ENCODE measurements around the gene GATA6.

GATA6 gene

GRCh38 chr18:22165603-22166068 is 3.8 kb upstream of the GATA6 start:
- Histone ChIP-seq H3K4me1 (ENCODE audit: insufficient read depth, poor library complexity, severe bottlenecking) (peaks cover 9% of the 10 kb centered on the region), H3K9me3 (ENCODE audit: severe bottlenecking) (no peaks in the 10 kb centered on the region), H3K27ac (ENCODE audit: poor library complexity, severe bottlenecking) (no peak overlapping the region), H3K4me3 (ENCODE audit: severe bottlenecking) (no peak overlapping the region), H3K36me3 (ENCODE audit: low read depth) (no peaks in the 10 kb centered on the region), H3K27me3 (ENCODE audit: insufficient read depth, poor library complexity, severe bottlenecking) (peaks cover 55% of the 10 kb centered on the region)
- TF ChIP-seq CTCF (IDR thresholded peaks at IDR 0.05; ENCODE audit: poor library complexity, severe bottlenecking), result no peak
- DNase-seq (ENCODE audit: low spot score) (no peak), ATAC-seq (ENCODE audit: low read depth) (no peak)

GRCh38 chr18:22166069-22166950 is 3.1 kb upstream of the GATA6 start:
- Histone ChIP-seq H3K36me3 (ENCODE audit: low read depth) (no peaks in the 10 kb centered on the region), H3K9me3 (ENCODE audit: severe bottlenecking) (no peaks in the 10 kb centered on the region), H3K27me3 (ENCODE audit: insufficient read depth, poor library complexity, severe bottlenecking) (peaks cover 55% of the 10 kb centered on the region), H3K4me3 (ENCODE audit: severe bottlenecking) (no peak overlapping the region), H3K27ac (ENCODE audit: poor library complexity, severe bottlenecking) (no peak overlapping the region), H3K4me1 (ENCODE audit: insufficient read depth, poor library complexity, severe bottlenecking) (peaks cover 9% of the 10 kb centered on the region)
- DNase-seq (ENCODE audit: low spot score) (no peak), ATAC-seq (ENCODE audit: low read depth) (no peak)
- TF ChIP-seq CTCF (IDR thresholded peaks at IDR 0.05; ENCODE audit: poor library complexity, severe bottlenecking), result no peak

GRCh38 chr18:22167091-22167470 is 2.3 kb upstream of the GATA6 start:
- Histone ChIP-seq H3K27ac (ENCODE audit: poor library complexity, severe bottlenecking) (no peak overlapping the region), H3K9me3 (ENCODE audit: severe bottlenecking) (no peaks in the 10 kb centered on the region), H3K27me3 (ENCODE audit: insufficient read depth, poor library complexity, severe bottlenecking) (peaks cover 55% of the 10 kb centered on the region), H3K4me1 (ENCODE audit: insufficient read depth, poor library complexity, severe bottlenecking) (peaks cover 9% of the 10 kb centered on the region), H3K4me3 (ENCODE audit: severe bottlenecking) (no peak overlapping the region), H3K36me3 (ENCODE audit: low read depth) (peaks cover under 1% of the 10 kb centered on the region; the same call in 1 of the 2 replicates)
- no peak for DNase-seq (ENCODE audit: low spot score)
- TF ChIP-seq CTCF (IDR thresholded peaks at IDR 0.05; ENCODE audit: poor library complexity, severe bottlenecking), result no peak
- ATAC-seq (ENCODE audit: low read depth), result no peak

- no peak overlapping the region for H3K4me3 ChIP-seq (ENCODE audit: severe bottlenecking)
- H3K27me3 ChIP-seq (ENCODE audit: insufficient read depth, poor library complexity, severe bottlenecking), result peaks cover 55% of the 10 kb centered on the region
- ATAC-seq (ENCODE audit: low read depth) (no peak), DNase-seq (ENCODE audit: low spot score) (no peak)
- no peak overlapping the region for H3K27ac ChIP-seq (ENCODE audit: poor library complexity, severe bottlenecking)
- TF ChIP-seq CTCF (IDR thresholded peaks at IDR 0.05; ENCODE audit: poor library complexity, severe bottlenecking), result no peak
- H3K4me1 ChIP-seq (ENCODE audit: insufficient read depth, poor library complexity, severe bottlenecking), result peaks cover 9% of the 10 kb centered on the region
- peaks cover 5% of the 10 kb centered on the region; the same call in 1 of the 2 replicates for H3K36me3 ChIP-seq (ENCODE audit: low read depth)
- no peaks in the 10 kb centered on the region for H3K9me3 ChIP-seq (ENCODE audit: severe bottlenecking)
Observed at GRCh38 chr18:22167471-22168241, 1.7 kb upstream of the GATA6 start.

Measured in RWPE2 (cell line).